ENCODE results near the gene KAT8. TPM values are rescaled to one million over a fixed set of nuclear protein-coding genes. Genes with fewer than 3 reads are reported as not detected.
A peak's percentile ranks its signal among the peaks of the same experiment; 100 is the strongest.

The KAT8 gene
- total and polyA plus RNA-seq, 2 of the 13 experiments (the other 11 are each of a cell fraction or from before 2014, with no cell fraction given), result 79.0 to 84.2 TPM

DNA sequence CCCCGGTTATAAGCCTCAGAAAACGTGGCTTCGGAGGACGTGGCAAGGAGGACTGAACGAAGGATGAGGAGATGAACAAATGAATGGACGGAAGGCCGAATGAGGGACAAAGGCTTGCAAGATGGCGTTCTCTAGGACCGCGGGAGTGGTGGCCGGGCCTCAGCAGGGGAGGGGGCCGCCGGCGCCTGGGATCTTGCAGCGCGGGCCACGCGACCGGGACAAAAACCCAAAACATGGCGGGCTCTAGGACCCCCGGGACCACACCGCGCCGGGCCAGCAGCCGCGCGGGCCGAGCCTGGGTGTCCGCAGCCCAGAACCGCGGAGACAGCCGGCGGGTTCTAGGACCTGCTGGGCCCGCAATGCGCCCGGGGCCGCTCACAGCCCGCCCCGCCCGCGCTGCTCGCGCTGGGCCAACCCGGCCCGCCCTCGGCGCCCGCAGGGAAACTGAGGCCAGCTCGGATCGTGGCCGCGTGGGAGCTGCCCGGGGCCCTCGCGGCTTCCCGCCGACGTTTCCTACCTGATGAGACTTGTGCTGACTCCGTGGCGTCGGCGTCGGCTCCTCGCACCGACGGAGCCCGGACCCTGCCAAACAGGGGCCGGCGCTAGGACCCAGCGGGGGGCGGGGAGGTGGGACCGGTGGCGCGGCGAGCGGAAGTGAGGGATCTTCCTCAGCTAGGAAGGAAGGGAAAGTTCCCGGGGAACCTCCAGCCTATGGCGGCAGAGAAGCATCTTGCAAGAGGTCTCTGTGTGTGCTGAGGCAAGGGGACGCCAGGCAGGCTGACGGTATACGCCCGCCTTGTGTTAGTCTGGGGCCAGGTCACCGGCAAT is 44.1 kb upstream of the KAT8 start (continued):
- TF ChIP-seq, protein P1, sequence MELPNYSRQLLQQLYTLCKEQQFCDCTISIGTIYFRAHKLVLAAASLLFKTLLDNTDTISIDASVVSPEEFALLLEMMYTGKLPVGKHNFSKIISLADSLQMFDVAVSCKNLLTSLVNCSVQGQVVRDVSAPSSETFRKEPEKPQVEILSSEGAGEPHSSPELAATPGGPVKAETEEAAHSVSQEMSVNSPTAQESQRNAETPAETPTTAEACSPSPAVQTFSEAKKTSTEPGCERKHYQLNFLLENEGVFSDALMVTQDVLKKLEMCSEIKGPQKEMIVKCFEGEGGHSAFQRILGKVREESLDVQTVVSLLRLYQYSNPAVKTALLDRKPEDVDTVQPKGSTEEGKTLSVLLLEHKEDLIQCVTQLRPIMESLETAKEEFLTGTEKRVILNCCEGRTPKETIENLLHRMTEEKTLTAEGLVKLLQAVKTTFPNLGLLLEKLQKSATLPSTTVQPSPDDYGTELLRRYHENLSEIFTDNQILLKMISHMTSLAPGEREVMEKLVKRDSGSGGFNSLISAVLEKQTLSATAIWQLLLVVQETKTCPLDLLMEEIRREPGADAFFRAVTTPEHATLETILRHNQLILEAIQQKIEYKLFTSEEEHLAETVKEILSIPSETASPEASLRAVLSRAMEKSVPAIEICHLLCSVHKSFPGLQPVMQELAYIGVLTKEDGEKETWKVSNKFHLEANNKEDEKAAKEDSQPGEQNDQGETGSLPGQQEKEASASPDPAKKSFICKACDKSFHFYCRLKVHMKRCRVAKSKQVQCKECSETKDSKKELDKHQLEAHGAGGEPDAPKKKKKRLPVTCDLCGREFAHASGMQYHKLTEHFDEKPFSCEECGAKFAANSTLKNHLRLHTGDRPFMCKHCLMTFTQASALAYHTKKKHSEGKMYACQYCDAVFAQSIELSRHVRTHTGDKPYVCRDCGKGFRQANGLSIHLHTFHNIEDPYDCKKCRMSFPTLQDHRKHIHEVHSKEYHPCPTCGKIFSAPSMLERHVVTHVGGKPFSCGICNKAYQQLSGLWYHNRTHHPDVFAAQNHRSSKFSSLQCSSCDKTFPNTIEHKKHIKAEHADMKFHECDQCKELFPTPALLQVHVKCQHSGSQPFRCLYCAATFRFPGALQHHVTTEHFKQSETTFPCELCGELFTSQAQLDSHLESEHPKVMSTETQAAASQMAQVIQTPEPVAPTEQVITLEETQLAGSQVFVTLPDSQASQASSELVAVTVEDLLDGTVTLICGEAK (IDR thresholded peaks at IDR 0.05), result no peak
- TF ChIP-seq, protein P1 (CRISPR knock-in tag; IDR thresholded peaks at IDR 0.05), result peak; percentile 53; the same call in 1 of the 2 replicates
- TF ChIP-seq HNF4G (IDR thresholded peaks at IDR 0.05; ENCODE audit: borderline replicate concordance, low read depth, low read length) (peak; percentile 29; the same call in 1 of the 2 replicates), HNF4G (CRISPR knock-in tag; IDR thresholded peaks at IDR 0.05; ENCODE audit: borderline replicate concordance, low read depth) (no peak), ZNF317 (CRISPR knock-in tag; IDR thresholded peaks at IDR 0.05) (peak; percentile 73; the same call in 1 of the 2 replicates), ESRRA (CRISPR knock-in tag; IDR thresholded peaks at IDR 0.05; ENCODE audit: low read depth) (peak; percentile 59; the same call in 1 of the 2 replicates), CREB1 (IDR thresholded peaks at IDR 0.05) (no peak), CREB1 (CRISPR knock-in tag; IDR thresholded peaks at IDR 0.05) (no peak), MAZ (IDR thresholded peaks at IDR 0.05; ENCODE audit: borderline replicate concordance, low read depth, low read length) (peak; percentile 99), MAZ (CRISPR knock-in tag; IDR thresholded peaks at IDR 0.05; ENCODE audit: low read depth) (peak; percentile 93), ZFP62 (CRISPR knock-in tag; IDR thresholded peaks at IDR 0.05) (no peak), NFE2L2 (IDR thresholded peaks at IDR 0.05; ENCODE audit: low read length) (no peak), ZNF329 (CRISPR knock-in tag; IDR thresholded peaks at IDR 0.05; ENCODE audit: low read depth) (peak; percentile 59; the same call in 1 of the 2 replicates), ZNF83 (CRISPR knock-in tag; IDR thresholded peaks at IDR 0.05; ENCODE audit: borderline replicate concordance) (peak; percentile 47; the same call in 1 of the 2 replicates), GABPA (IDR thresholded peaks at IDR 0.05; ENCODE audit: low read depth, low read length) (peak; percentile 83), GABPA (CRISPR knock-in tag; IDR thresholded peaks at IDR 0.05; ENCODE audit: low read depth) (peak; percentile 55; the same call in 1 of the 2 replicates), SALL2 (CRISPR knock-in tag; IDR thresholded peaks at IDR 0.05) (peak; percentile 95; the same call in 1 of the 2 replicates), ZNF775 (CRISPR knock-in tag; IDR thresholded peaks at IDR 0.05; ENCODE audit: borderline replicate concordance) (no peak), TBL1XR1 (IDR thresholded peaks at IDR 0.05; ENCODE audit: borderline replicate concordance, low read length, partially characterized antibody) (peak; percentile 19)
- TF ChIP-seq, protein P2, sequence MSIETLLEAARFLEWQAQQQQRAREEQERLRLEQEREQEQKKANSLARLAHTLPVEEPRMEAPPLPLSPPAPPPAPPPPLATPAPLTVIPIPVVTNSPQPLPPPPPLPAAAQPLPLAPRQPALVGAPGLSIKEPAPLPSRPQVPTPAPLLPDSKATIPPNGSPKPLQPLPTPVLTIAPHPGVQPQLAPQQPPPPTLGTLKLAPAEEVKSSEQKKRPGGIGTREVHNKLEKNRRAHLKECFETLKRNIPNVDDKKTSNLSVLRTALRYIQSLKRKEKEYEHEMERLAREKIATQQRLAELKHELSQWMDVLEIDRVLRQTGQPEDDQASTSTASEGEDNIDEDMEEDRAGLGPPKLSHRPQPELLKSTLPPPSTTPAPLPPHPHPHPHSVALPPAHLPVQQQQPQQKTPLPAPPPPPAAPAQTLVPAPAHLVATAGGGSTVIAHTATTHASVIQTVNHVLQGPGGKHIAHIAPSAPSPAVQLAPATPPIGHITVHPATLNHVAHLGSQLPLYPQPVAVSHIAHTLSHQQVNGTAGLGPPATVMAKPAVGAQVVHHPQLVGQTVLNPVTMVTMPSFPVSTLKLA (IDR thresholded peaks at IDR 0.05), result no peak

All from HepG2 (cell line).